HG03571 (cell line): ENCODE data around the gene POLR1A.

Experiments
- ATAC-seq: cut with Tn5 transposase; IDR thresholded peaks from one replicate; pipeline ENCODE4 v1.9.1; 2021; ENCODE audit not compliant: unreplicated experiment

POLR1A gene

DNA sequence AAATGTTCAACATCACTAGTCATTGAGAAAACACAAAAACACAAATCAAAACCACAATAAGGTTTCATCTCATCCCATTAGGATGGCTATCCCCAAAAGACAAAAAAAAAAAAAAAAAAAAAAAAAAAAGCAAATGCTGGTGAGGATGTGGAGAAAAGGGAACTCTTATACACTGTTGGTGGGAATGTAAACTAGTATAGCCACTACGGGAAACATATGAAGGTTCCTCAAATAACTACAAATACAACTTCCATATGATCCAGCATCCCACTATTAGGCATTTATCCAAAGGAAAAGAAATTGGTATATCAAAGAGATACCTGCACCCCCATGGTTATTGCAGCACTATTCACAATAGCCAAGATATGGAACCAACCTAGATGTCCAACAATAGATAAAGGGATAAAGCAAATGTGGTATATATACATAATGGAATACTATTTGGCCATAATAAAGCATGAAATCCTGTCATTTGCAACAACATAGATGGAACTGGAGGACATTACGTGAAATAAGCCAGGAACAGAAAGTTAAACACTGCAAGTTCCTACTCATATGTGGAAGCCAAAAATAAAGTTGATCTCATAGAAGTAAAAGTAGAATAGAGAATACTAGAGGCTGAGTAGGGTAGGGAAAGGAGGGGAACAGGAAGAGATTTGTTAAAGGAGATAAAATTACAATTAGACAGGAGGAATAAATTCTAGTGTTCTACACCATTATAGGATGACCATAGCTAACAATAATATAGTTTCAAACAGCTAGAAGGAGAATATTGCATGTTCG, 8.4 kb downstream of the POLR1A start:
- no peak for ATAC-seq

DNA sequence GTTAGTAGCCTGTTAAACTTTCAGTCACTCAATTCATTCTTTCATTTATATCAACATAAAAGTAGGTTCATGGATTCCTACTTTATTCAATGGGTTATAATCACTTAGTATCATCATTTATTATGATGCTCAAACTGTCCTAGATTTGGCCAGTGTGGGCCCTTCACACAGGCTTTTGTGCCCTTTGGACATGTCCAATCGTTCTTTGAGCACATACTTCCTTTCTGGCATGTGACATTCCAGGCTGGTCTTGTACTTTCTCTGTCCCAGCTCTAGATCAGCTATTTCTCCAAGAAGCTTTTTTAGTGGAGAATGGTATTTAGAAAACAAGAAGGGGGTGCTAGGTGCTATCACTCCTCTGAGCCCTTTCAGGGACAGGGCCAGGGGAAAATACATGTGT, 11.5 kb downstream of the POLR1A start:
- ATAC-seq = no peak

DNA sequence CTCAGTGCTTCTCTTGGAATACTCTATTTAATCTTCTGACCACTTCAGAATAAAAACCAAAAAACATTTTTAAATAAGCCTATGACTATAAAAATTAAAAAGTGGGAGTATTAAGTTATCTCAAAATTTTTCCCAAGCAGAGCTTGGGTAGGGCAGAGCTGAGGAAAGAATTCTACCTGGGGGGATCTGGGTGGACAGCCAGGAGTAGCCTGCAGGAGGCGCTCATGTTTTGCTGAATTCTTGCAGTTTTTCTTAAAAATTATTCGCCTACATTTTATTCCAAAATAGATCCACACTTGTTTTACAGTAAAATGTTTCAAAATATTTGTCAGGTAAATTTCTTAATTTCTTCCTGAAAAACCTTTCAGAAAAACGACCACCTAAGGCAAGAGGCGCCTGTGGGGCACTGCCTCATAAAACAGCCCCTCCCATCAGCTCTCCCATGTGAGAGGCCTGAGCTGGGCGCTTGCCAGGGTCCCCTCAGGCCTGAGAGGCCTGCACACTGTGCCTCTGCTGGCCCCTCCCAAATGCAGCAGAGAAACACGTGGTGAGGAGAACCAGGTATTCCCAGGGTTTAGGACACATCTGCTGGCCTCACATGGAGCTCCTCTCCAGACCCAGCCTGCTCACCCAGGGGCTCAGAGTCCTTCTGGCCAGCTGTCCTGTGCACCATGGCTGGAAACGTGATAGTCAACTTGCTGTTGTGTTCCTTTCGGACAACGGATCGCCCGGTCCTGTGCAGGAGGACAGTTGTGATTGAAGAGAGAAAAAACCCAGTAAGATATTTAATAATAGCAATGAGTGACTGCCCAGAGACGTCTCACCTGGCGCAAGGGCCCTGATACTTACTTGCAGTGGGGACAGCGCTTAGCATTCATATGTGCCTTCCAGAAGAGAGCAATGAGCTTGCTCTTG, 17.5 kb downstream of the POLR1A start:
- no peak for ATAC-seq

DNA sequence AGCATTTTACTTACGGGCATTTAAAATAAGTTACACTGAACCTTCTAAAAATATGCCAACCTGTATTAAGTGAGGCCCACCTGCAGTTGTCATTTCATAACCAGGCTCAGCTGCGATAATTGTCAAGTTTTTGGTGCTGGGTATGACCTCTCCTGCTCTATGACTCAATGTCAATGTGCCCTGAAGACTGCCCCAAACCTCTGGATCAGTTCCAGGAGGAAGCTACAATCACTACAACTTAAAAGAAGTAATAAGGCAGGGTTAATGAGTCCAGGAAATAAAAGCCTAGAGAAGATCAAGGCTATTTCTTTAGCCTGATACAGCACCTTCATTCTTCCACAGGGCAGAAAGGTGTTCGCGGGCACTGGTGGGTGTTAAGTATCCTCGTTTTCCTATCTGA, 22.9 kb downstream of the POLR1A start:
- ATAC-seq = no peak

DNA sequence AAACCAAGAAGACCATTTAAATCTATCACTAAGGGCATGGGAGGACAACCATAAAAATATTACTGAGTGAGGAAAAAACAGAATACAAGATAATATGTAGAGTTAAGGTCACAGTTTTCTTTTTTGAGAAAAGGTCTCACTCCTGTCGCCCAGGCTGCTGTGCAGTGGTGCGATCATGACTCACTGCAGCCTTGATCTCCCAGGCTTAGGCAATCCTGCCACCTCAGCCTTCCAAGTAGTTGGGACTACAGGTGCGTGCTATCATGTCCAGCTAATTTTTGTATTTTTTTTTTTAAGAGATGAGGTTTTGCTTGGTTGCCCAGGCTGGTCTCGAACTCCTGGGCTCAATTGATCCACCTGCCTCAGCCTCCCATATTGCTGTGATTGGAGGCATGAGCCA, 24.0 kb downstream of the POLR1A start:
- ATAC-seq = no peak

DNA sequence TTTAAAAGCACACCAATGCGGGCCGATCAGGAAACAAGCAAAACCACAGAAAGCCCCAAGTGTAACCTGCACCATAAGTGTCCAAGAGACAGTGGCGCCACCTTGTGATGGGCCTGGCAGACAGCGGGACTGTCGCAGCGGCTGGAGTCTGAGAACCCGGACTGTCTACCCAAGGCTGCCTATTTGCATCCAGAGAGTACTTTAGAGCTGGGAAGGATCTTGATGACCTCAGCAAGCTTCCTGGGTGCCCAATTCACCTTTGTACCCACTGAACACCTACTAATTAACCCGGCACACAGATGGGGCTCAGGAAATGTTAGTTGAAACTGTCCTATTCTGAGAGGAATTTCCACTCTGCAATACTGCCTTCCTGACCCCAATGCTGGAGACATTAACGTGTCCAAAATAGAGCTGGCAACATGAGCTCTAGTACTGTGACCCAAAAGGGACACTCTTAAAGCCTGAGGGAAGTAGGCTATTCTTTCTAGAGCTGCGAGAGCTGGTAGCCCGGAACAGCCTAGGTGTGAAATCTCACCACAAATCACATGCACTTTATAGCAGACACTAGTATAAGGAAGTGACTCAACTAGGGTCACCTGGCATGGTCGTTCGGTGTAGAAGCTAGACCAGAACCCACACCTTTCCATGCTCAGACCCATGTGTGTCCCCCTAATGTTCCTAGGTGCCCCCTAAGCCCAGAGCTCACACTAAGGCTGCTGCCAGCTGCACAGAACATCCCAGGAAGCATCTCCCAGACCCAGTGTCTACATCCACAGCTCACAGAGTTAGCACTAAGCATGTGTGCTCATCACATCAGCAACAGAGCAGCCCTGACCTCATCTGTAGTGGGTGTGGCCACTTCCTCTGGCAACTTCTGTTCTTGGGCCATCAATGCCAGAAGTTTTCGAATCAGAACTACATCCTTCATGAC, 25.4 kb downstream of the POLR1A start:
- ATAC-seq = peak; percentile 70

DNA sequence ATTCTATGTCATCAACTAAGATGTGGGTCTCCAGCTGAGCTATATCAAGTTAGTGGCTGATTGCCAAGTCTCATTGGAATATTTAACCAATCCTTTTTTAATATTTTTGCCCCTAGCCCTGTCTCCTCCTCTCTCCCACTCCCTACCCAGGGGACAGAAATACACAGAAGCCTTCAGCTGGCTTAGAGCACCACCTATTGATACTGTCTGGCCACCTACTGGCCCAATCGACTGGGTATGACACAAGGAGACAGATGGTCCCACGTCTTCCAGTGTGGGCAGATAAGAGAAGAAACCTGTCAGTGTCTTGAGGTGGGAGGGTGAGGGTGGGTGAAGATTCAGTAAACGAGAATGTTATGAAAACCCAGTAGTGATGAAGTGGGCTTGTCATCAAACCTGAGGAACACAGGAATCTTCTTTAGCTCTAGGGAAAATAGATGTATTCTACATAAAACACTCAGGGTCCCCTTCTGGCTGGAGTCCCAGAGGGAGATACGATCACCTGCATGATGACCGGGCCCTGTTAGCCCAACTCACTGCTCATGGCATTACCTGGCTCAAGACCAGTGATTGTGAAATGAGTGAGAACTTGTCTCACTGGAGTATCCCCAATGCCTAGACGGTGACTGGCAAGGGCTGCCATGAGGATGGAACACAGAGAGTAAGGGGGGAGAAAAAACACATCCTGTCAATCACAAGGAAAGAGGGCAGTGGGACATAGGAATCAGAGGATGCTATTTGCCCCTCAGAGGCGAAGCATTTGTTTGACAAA, 26.7 kb downstream of the POLR1A start:
- no peak for ATAC-seq

DNA sequence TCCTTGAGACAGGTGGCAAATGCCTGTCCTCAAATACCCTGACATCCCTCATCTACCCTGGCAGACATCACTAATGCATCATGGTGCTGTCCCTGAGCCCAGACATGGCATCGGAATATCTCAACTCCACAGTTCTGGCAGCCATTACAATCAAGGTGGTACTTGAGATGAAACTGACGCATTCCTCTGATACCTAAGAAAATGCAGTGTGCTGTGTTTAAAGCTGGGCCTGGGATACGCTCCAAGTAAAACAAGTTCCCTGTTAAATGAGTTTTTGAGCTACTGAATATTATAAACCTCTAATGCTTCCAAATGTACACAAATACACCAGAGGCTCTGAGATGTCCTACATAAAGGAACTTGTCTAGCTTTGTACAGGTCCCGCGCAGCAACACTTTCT, 29.8 kb downstream of the POLR1A start:
- ATAC-seq = no peak

DNA sequence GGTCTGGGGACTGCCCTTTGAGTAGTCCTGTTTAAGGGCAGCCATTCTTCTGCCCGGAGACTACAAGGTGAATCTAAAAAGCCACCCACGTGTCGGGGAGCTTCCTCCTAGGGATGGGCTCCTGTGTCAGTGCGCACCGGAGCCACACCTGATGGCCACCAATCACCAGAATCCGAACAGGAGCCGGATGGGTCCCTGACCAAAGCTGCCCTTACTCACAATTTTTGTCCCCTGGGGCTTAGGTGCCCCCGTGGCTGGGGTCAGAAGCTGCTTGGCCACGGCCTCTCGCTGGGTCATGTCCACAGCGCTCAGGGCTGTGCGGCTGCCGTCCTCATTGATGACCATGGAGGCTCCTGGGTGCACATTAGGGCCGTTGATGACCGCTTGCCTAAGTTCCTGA, 30.9 kb downstream of the POLR1A start:
- ATAC-seq = no peak

DNA sequence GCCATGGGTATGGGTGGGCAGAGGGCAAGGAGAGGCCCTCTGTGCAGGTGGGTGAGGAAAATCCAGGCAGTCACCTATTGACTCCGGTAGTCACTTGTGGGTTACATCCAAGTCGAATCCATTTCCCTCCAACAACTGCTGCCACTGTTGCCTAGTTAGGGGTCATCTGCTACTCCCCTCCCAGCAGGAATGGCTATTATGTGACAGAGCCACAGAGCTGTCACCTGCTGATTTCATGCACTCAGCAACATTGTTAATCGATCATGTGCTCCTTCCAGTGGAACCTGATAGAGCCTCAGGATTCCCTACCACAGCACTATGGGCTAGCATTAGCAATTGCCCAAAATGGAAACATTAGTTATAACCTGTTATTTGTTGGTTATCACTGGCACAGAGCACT, 31.4 kb downstream of the POLR1A start:
- no peak for ATAC-seq

DNA sequence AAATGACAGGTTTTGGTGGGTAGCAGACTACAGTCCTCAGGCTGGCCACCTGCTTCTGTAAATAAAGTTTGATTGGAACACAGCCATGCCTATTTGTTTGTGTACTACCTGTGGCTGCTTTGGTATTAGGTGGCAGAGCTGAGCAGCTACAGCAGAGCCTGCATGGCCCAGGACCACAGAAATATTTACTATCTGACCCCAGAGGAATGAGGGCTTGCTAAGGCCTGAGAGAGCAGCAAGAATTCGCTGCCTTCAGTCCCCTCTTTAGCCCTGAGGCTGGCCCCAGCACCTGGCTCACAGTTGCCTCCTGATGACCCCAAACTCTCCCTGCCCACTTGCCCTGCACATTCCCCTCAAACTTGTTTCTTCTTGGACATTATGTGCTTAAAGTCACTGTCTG, 32.5 kb downstream of the POLR1A start:
- ATAC-seq = no peak

DNA sequence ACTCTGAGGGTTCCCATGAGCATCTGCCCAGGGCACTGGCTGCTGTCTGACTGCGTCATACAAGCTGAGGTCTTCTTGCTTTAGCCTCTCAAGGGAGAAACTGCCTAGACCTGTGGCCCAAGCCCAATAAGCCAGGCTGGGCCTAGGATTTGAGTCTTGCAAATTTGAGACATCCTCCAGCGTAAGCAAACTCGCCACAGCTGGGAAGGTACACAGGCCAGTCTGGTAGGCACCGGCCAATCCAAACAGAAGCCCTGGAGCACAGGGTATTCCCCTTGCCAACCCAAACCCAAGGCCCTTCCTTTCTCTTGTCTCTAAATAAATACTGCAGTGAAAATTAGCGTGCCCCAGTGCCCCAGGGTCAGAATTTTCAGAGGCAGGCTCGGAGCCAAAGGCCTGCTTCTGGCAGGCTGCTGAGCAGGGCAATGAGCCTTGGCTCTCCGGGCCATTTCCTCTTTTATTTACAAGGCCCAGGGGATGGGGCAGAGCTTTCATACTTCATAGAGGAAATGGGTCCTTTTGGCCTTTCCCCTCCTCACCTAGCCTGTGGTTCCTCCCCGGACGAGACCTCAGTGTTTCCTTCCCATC, 33.3 kb downstream of the POLR1A start:
- ATAC-seq = peak; percentile 57

DNA sequence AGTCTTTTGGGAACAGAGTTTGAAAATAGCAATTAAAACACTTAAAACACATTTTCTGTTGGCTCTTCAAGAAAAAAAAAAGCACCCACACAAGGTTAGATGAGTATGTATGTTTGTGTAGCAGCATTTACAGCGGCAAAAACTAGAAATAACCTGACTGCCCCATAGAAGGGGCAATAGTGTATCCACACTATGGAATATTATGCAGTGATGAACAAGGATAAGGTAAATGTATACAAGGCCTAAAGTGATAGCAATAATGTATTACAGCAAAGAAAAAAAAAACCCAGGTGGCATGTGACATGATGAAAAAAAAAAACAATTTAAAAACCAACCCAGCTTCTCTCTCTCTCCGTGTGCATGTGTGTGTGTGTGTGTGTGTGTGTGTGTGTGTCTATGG, 34.8 kb downstream of the POLR1A start:
- ATAC-seq = no peak

DNA sequence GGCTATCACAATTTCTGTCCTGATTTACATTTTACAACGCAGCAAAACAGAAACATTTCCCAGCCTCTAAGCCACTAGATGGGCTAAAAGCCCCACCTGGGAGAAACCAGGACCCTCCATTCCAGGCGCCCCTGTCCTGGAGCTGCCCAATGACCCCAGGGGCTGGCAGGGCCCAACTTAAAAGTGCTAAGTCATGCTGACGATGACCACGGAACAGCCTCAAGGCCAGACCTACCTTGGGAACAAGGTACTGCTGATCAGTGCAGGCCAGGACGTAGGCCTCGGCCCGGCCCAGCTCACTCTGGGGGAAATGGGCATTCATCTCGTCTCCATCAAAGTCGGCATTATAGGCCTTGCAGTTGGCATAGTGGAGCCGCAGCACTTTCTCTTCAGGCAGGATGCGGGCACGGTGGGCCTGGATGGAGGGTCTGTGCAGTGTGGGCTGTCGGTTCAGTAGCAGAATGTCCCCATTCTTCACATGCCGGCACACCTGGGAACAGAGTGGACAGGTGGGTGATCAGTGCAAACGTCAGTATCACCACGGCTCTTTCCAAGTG, 35.8 kb downstream of the POLR1A start:
- ATAC-seq = no peak

DNA sequence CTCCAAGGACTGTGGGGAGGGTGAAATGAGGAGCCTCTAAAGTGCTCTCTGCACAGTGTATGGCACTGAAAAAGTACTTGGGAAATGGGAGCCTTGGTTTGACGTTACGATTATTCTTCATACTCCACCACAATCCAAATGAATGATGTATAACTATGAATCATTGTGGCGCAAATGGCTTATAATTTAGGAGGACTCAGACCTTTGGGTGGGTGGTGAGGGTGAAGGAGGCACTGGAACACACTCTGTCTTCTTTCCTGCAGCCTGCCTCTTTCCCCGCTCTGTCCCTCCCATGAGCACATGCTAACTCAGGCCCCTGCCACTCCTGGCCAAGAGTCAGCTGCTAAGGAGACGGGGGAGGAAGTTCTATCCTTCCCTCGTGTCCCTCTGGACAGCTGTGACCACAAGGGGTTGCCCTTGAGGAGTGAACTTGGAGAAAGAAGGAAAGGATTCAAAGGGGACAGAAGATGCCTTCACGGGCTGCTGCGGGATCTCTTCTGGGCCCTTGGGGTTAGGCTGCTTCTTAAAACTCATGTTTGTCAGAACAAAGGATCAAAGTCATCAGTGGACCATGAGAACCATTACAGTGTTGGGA, 36.5 kb downstream of the POLR1A start:
- ATAC-seq = no peak

DNA sequence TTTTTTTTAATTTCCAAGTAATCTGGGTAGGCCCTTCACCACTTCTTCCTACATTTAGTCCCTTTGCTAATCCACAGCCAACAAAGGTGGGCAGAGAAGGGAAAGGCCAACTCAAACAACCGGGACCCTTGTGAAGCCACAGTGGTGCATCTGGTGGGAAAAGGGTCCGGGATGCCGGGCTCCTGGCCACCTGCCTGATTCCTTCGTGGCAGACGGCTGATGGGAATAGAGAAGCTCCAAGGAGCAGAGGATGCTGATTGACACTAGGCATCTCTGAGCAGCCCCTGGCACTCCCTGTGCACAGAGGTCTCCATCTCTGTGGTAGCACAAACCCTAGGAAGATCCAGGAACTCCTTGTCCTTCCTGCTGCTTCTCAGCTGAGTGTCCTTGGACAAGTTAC, 37.0 kb downstream of the POLR1A start:
- no peak for ATAC-seq

DNA sequence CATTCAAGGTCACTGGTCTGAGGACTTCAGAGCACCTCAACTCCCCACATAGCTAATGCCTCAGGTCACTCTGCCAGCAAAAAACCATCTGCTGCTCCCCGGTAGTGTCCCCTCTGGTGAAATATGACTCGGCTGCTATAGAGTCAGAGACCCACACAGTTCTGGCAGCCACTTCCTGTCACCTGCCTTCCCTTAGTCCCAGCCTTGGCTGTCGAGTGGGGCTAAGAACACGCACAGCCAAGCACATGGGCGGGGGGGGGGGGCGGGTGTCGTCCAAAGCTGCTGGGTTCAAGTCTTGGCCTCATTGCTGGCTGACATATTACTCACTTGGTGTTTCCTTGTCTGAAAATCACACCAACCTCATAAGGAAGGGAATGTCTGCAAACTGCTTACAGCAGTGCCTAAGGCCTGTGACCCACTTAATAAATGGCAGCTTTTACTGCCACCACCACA, 37.5 kb downstream of the POLR1A start:
- peak; percentile 37 for ATAC-seq

DNA sequence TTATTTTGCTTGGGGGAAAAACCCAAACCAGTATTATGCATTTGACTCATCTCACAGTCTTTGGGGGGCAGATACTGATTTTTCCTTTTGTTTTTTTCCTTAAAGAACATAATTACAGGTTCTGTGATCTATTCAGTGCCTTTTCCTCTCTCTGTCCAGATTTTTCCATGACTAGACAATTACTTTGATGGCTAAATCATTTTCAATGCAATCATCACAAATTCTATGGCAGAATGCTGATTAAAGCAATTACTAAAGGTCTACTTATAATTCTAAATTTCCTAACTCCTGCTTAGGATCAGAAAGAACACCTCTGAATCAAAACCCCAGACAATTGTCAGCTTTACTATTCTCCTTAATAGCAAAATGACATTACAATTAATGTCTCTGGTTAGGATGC, 38.8 kb downstream of the POLR1A start:
- ATAC-seq = no peak

DNA sequence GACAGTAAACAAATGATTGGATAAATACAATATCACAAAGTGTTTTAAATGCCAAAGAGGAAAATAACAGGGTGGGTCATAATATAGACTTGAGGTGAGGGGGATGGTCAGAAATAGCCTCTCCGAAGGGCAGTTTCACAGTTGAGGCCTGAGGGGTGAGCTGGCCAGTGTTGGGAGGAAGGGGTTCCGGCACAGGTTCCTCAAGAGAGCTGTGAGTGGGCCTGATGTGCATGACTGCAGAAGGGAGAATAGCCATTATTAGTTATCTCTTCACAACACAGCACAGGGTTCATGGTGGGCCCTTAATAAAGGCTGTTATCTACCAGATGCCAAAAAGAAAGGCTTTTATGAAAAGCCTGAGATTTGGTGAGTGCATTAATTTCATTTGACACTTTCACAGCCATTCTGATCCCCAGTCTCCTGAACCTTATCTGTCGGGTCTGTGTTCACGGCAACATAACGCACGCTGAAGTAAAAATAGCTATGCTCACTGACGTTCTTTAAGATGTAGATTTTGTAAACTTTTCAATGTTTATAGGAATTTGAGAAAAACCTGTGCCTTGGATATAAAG, 39.6 kb downstream of the POLR1A start:
- no peak for ATAC-seq
